Measurements from ENCODE around the gene POGZ.

Gene POGZ

DNA sequence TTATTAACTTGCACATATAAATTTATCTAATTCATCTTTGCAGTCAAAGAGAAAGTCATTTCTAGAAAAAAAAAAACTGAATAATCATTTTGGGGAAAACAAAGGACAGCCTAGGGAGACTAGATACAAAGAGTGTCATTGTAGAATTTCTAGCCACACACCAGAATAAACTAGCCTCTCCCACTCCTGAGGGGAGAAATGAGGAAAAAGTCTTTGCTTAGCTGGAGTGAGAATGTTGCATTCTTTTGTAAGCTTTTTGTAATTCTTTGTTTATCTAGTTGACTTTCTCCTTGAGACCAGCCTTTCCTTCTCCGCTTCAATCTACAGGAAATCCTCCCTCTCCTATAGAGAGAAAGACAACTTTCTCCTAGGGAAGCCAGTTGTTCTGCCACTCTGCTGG, 36.0 kb upstream of the POGZ start:
- no peaks in the 10 kb centered on the region for H3K36me3 ChIP-seq (ENCODE audit: control insufficient read depth, insufficient read depth, low read length)
- no peaks in the 10 kb centered on the region for H3K4me1 ChIP-seq (ENCODE audit: control insufficient read depth, insufficient read depth, low read length)
- no peaks in the 10 kb centered on the region for H3K27me3 ChIP-seq (ENCODE audit: control insufficient read depth, insufficient read depth, low read length)
- H3K4me3 ChIP-seq (ENCODE audit: low read depth, low read length), result no peak overlapping the region
- H3K9ac ChIP-seq (ENCODE audit: low read length), result no peak overlapping the region
- H3K27ac ChIP-seq (ENCODE audit: low read depth, low read length), result no peak overlapping the region
- no peaks in the 10 kb centered on the region for H3K9me3 ChIP-seq (ENCODE audit: control insufficient read depth, insufficient read depth, low read depth, low read length)

DNA sequence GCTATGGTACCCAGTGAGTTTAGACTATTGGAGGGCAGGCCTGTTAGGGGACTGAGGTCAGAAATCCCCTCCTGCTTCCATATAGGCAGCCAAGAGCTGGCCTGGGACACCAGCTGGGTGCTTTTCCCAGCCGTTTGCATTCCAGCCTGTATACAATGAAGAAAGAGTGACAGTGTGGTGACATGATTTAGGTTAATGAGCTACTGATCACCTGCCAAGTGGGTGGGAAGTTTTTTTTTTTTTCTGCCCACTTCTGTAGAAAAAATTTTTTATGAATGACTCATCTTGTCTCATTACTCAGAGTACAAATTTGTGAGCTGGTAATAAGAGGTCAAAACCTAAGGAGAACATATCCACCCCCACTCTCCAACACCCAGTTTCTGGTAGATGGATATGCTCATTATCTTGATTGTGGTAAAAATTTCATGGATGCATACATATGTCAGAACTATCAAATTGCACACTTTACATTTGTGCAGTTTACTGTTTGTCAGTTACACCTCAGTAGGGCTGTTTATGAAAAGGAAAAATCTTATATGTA, 35.5 kb upstream of the POGZ start:
- H3K27ac ChIP-seq (ENCODE audit: low read depth, low read length), result no peak overlapping the region
- H3K27me3 ChIP-seq (ENCODE audit: control insufficient read depth, insufficient read depth, low read length), result no peaks in the 10 kb centered on the region
- H3K36me3 ChIP-seq (ENCODE audit: control insufficient read depth, insufficient read depth, low read length), result no peaks in the 10 kb centered on the region
- H3K4me1 ChIP-seq (ENCODE audit: control insufficient read depth, insufficient read depth, low read length), result no peaks in the 10 kb centered on the region
- no peak overlapping the region for H3K4me3 ChIP-seq (ENCODE audit: low read depth, low read length)
- H3K9ac ChIP-seq (ENCODE audit: low read length), result no peak overlapping the region
- H3K9me3 ChIP-seq (ENCODE audit: control insufficient read depth, insufficient read depth, low read depth, low read length), result no peaks in the 10 kb centered on the region

DNA sequence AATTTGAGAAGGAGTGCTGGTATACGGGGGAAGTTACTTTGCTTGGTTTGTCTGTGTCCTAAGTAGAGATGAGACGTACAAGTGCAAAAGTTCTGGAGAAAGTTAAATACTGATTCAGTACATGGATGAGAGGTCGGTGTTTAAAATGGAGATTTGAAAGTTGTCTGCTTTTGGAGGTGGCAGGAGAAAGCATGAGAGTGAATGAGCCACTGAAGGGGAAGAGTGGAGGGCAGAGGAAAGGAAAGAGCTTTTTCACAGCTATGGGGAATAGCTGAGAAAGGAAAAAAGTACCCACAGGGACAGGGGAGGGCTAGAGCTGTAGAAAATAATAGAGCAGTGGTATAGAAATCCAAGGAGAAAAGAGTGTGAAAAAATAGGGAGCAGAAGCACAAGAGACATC, 33.7 kb upstream of the POGZ start:
- H3K4me1 ChIP-seq (ENCODE audit: control insufficient read depth, insufficient read depth, low read length), result no peaks in the 10 kb centered on the region
- no peak overlapping the region for H3K9ac ChIP-seq (ENCODE audit: low read length)
- H3K36me3 ChIP-seq (ENCODE audit: control insufficient read depth, insufficient read depth, low read length), result no peaks in the 10 kb centered on the region
- H3K27me3 ChIP-seq (ENCODE audit: control insufficient read depth, insufficient read depth, low read length), result no peaks in the 10 kb centered on the region
- no peak overlapping the region for H3K4me3 ChIP-seq (ENCODE audit: low read depth, low read length)
- no peak overlapping the region for H3K27ac ChIP-seq (ENCODE audit: low read depth, low read length)
- no peaks in the 10 kb centered on the region for H3K9me3 ChIP-seq (ENCODE audit: control insufficient read depth, insufficient read depth, low read depth, low read length)

DNA sequence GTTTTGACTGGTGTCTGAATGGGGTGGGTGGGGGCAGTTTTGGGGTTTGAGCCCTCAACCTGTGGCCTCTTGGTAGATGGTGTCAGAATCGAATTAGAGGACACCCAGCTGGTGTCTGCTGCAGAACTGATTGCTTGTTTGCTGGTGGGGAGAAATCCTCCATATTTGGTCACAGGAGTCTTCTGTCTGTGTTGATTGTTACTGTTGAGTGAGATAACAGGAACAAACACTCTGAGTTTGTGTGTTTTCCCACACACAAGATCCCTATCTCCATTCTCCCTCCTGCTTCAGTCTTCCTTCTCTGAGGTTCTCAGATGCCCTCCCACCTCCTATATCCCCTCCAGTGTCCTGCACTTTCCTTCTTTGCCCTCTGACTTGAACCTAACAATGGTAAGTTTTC, 32.8 kb upstream of the POGZ start:
- no peaks in the 10 kb centered on the region for H3K9me3 ChIP-seq (ENCODE audit: control insufficient read depth, insufficient read depth, low read depth, low read length)
- H3K27me3 ChIP-seq (ENCODE audit: control insufficient read depth, insufficient read depth, low read length), result no peaks in the 10 kb centered on the region
- no peaks in the 10 kb centered on the region for H3K36me3 ChIP-seq (ENCODE audit: control insufficient read depth, insufficient read depth, low read length)
- no peak overlapping the region for H3K27ac ChIP-seq (ENCODE audit: low read depth, low read length)
- H3K9ac ChIP-seq (ENCODE audit: low read length), result no peak overlapping the region
- H3K4me1 ChIP-seq (ENCODE audit: control insufficient read depth, insufficient read depth, low read length), result no peaks in the 10 kb centered on the region
- no peak overlapping the region for H3K4me3 ChIP-seq (ENCODE audit: low read depth, low read length)

DNA sequence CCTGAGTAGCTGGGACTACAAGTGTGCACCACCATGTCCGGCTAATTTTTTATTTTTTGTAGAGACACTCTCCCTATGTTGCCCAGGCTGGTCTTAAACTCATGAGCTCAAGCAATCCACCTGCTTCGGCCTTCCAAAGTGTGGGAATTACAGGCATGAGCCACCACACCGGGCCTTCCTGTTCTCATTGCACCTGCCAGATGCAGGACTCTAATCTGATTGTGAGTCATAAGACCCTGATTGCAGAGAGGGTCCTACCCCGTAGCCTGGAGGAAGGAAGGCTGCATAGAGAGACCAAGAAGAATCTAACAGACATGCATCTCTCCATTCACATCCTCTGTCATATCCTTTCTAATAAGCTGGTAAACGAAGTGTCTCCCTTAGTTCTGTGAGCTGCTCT, 32.3 kb upstream of the POGZ start:
- H3K9me3 ChIP-seq (ENCODE audit: control insufficient read depth, insufficient read depth, low read depth, low read length), result no peaks in the 10 kb centered on the region
- no peaks in the 10 kb centered on the region for H3K27me3 ChIP-seq (ENCODE audit: control insufficient read depth, insufficient read depth, low read length)
- H3K36me3 ChIP-seq (ENCODE audit: control insufficient read depth, insufficient read depth, low read length), result no peaks in the 10 kb centered on the region
- H3K4me1 ChIP-seq (ENCODE audit: control insufficient read depth, insufficient read depth, low read length), result no peaks in the 10 kb centered on the region
- H3K27ac ChIP-seq (ENCODE audit: low read depth, low read length), result no peak overlapping the region
- H3K4me3 ChIP-seq (ENCODE audit: low read depth, low read length), result no peak overlapping the region
- H3K9ac ChIP-seq (ENCODE audit: low read length), result no peak overlapping the region

DNA sequence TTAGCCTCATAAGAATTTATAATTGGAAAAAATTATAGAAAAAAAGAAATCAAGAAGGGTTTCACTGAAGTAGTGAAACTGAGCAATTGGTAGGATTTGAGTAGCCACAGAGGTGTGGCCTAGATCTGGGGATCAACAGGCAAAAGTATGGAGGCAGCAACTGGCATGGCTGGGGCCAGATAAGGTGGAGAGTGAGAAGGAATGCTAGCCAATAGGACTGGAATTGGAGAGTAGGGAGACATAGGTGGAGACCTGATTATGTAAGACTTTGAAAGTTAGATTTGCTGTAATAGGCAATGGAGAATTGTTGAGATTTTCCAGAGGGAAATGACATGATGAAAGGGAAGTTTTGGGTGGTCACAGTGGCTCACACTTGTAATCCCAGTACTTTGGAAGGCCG, 27.3 kb upstream of the POGZ start:
- H3K9me3 ChIP-seq (ENCODE audit: control insufficient read depth, insufficient read depth, low read depth, low read length), result peaks cover 3% of the 10 kb centered on the region

DNA sequence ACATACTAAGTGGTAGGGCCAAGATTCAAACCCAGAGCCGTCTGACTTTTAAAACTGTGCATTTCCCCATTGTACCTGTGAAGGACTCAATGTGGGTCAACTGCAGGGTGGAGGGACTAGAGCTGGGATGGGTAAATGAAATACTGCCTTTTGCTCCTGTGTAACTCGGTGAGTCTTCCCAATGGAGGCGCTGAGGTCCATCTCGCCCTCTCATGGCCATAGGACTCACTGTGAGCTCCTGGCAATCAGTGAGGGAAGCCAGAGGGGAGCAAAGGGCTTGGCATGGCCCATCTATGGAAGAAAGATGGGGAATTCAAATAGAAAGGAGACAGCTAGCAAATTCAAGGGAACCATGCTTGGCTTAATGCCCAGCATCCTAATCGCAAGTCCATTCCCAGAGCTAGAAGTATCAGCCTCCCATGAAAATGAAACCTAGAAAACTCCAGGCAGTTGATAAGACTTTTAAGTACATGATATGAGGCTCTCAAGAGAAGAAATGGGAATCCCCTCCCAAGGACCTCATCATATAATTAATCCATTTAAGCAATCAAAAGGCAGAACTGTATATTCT, 26.5 kb upstream of the POGZ start:
- Histone ChIP-seq H3K27ac (ENCODE audit: low read depth, low read length) (no peak overlapping the region), H3K4me1 (ENCODE audit: control insufficient read depth, insufficient read depth, low read length) (no peaks in the 10 kb centered on the region), H3K36me3 (ENCODE audit: control insufficient read depth, insufficient read depth, low read length) (no peaks in the 10 kb centered on the region), H3K27me3 (ENCODE audit: control insufficient read depth, insufficient read depth, low read length) (no peaks in the 10 kb centered on the region), H3K9me3 (ENCODE audit: control insufficient read depth, insufficient read depth, low read depth, low read length) (peaks cover 3% of the 10 kb centered on the region), H3K9ac (ENCODE audit: low read length) (no peak overlapping the region), H3K4me3 (ENCODE audit: low read depth, low read length) (no peak overlapping the region)

More for the DNA sequence above, 27.3 kb upstream of the POGZ start:
- no peaks in the 10 kb centered on the region for H3K27me3 ChIP-seq (ENCODE audit: control insufficient read depth, insufficient read depth, low read length)
- H3K4me1 ChIP-seq (ENCODE audit: control insufficient read depth, insufficient read depth, low read length), result no peaks in the 10 kb centered on the region
- no peaks in the 10 kb centered on the region for H3K36me3 ChIP-seq (ENCODE audit: control insufficient read depth, insufficient read depth, low read length)
- H3K4me3 ChIP-seq (ENCODE audit: low read depth, low read length), result no peak overlapping the region
- H3K9ac ChIP-seq (ENCODE audit: low read length), result no peak overlapping the region
- H3K27ac ChIP-seq (ENCODE audit: low read depth, low read length), result no peak overlapping the region

DNA sequence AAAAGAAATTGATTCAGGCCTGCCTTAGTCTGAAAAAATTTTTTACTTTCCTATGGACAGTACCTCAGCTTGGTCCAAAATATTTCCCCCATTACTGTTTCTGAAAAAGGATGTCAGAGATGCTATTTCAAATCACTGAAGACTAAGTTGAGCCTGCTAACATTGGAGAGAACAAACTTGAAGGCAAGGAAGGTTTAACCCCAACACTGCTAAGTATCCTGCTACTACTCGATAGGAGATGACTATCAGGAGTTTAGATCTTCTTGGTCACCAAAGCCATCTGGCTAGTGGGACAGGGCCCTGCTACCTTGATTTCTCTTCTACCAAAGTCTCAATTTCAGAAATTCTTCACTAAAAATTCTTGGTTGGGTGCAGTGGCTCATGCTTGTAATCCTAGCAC, 22.7 kb upstream of the POGZ start:
- no peak overlapping the region for H3K27ac ChIP-seq (ENCODE audit: low read depth, low read length)
- no peaks in the 10 kb centered on the region for H3K27me3 ChIP-seq (ENCODE audit: control insufficient read depth, insufficient read depth, low read length)
- H3K4me1 ChIP-seq (ENCODE audit: control insufficient read depth, insufficient read depth, low read length), result no peaks in the 10 kb centered on the region
- H3K4me3 ChIP-seq (ENCODE audit: low read depth, low read length), result no peak overlapping the region
- H3K9ac ChIP-seq (ENCODE audit: low read length), result no peak overlapping the region
- peaks cover 3% of the 10 kb centered on the region for H3K9me3 ChIP-seq (ENCODE audit: control insufficient read depth, insufficient read depth, low read depth, low read length)
- H3K36me3 ChIP-seq (ENCODE audit: control insufficient read depth, insufficient read depth, low read length), result no peaks in the 10 kb centered on the region

DNA sequence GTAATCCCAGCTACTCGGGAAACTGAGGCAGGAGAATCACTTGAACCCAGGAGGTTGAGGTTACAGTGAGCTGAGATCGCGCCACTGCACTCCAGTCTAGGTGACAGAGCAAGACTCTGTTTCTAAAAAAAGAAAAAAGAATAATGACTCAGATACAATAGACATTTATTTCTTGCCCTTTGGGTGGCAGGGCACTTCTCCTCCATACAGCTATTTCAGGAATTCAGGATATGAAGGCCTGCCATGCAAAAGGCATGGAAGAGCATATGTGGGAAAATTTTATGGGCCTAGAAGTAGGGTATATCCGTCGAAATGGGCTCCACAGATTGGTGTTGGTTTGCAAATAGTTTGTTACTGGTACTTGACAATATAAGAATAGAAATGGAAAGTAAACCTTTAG, 20.2 kb upstream of the POGZ start:
- no peak overlapping the region for H3K4me3 ChIP-seq (ENCODE audit: low read depth, low read length)
- peaks cover 3% of the 10 kb centered on the region for H3K9me3 ChIP-seq (ENCODE audit: control insufficient read depth, insufficient read depth, low read depth, low read length)
- no peaks in the 10 kb centered on the region for H3K36me3 ChIP-seq (ENCODE audit: control insufficient read depth, insufficient read depth, low read length)
- no peaks in the 10 kb centered on the region for H3K4me1 ChIP-seq (ENCODE audit: control insufficient read depth, insufficient read depth, low read length)
- H3K27ac ChIP-seq (ENCODE audit: low read depth, low read length), result no peak overlapping the region
- H3K27me3 ChIP-seq (ENCODE audit: control insufficient read depth, insufficient read depth, low read length), result no peaks in the 10 kb centered on the region
- no peak overlapping the region for H3K9ac ChIP-seq (ENCODE audit: low read length)

DNA sequence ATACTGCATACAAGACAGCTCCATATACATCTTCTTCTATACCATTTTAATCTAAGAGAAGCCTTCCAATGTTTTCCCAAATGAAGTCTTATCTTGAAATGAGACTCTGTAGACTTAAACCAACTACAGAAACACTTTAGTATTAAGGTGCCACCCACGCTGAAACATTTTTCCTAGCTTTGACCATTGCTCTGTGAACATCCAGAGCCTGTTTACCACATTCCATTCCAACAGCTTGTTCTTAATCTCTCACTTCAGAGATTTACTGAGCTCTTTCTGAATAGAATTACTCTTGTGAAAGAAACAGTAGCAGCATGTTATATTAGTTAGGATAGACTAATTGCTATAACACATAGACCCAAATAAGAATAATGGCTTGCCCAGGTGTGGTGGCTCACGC, 19.6 kb upstream of the POGZ start:
- Histone ChIP-seq H3K4me3 (ENCODE audit: low read depth, low read length) (no peak overlapping the region), H3K9me3 (ENCODE audit: control insufficient read depth, insufficient read depth, low read depth, low read length) (peaks cover 3% of the 10 kb centered on the region), H3K9ac (ENCODE audit: low read length) (no peak overlapping the region), H3K27ac (ENCODE audit: low read depth, low read length) (no peak overlapping the region), H3K4me1 (ENCODE audit: control insufficient read depth, insufficient read depth, low read length) (no peaks in the 10 kb centered on the region), H3K36me3 (ENCODE audit: control insufficient read depth, insufficient read depth, low read length) (no peaks in the 10 kb centered on the region), H3K27me3 (ENCODE audit: control insufficient read depth, insufficient read depth, low read length) (no peaks in the 10 kb centered on the region)

DNA sequence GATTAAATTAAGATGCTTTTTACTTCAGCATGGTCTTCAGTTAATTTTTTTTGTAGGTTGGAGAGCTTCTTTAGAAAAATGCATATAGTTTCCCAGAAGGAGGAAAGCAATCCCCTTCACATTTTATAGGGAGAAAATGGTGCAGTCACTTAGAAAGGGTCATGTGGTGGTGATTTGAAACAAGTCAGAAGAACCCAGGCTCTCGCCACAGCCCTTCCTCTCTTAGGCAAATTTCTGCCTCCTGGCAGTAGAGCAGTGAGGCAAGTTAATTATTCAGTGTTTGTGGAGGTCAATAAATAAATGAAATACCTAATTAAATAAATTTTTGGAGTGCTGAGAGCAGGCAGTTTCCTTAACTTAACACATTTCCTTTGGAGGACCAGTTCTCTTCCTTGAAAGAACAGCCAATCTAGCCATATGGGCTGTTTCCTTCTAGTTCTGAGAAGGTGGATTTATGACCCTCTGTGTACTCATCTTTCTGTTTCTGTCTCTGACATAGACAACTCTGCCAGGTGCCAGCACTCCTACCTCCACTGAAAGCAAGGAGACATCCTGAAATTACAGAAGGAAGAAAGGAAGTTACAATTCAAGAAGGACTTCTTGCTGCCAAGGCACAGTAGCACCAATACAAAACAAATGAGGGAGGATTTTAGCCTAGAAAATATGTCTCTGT, 19.0 kb upstream of the POGZ start:
- Histone ChIP-seq H3K27me3 (ENCODE audit: control insufficient read depth, insufficient read depth, low read length) (no peaks in the 10 kb centered on the region), H3K9ac (ENCODE audit: low read length) (no peak overlapping the region), H3K4me3 (ENCODE audit: low read depth, low read length) (no peak overlapping the region), H3K36me3 (ENCODE audit: control insufficient read depth, insufficient read depth, low read length) (no peaks in the 10 kb centered on the region), H3K27ac (ENCODE audit: low read depth, low read length) (no peak overlapping the region), H3K9me3 (ENCODE audit: control insufficient read depth, insufficient read depth, low read depth, low read length) (peaks cover 3% of the 10 kb centered on the region), H3K4me1 (ENCODE audit: control insufficient read depth, insufficient read depth, low read length) (no peaks in the 10 kb centered on the region)

Measured in HUES6 (cell line).